ENCODE measurements around the gene FAM169A. TPM values are rescaled to one million over a fixed set of nuclear protein-coding genes. Genes with fewer than 3 reads are reported as not detected.

FAM169A gene
- total and polyA plus RNA-seq, 11 donors: 0.88 to 10.1 (median 4.1) TPM

- DNase-seq: no peak
- intact Hi-C loops (cut with DNase I): no loop called here
- H3K4me3 ChIP-seq: no peak overlapping the region
- no peaks in the 10 kb centered on the region for H3K9me3 ChIP-seq
- H3K27ac ChIP-seq: no peak overlapping the region
- H3K27me3 ChIP-seq: no peaks in the 10 kb centered on the region
- WGBS, 4 donors: 95 to 99% (median 96%) methylated on average over 4 of the region's 4 CpGs
- H3K4me1 ChIP-seq: no peaks in the 10 kb centered on the region
- H3K36me3 ChIP-seq: peaks cover 0 to 100% (median 95%) of the 10 kb centered on the region in 9 donors
- ATAC-seq: no peak
- TF ChIP-seq POLR2A (IDR thresholded peaks at IDR 0.05): no peak
- TF ChIP-seq CTCF (IDR thresholded peaks at IDR 0.05): no peak
These were observed 127.8 kb downstream of the FAM169A start for GRCh38 chr5:74738406-74738805.

GRCh38 chr5:74736759-74737158 is 129.4 kb downstream of the FAM169A start:
- ATAC-seq (no peak), DNase-seq (no peak)
- intact Hi-C loops (cut with DNase I): no loop called here
- H3K4me1 ChIP-seq: no peaks in the 10 kb centered on the region
- peaks cover 0 to 100% (median 94%) of the 10 kb centered on the region in 9 donors for H3K36me3 ChIP-seq
- TF ChIP-seq CTCF (IDR thresholded peaks at IDR 0.05) (no peak), POLR2A (IDR thresholded peaks at IDR 0.05) (no peak)
- H3K9me3 ChIP-seq: no peaks in the 10 kb centered on the region
- no peaks in the 10 kb centered on the region for H3K27me3 ChIP-seq
- H3K27ac ChIP-seq: no peak overlapping the region
- no peak overlapping the region for H3K4me3 ChIP-seq
- WGBS, 4 donors: 87 to 95% (median 93%) methylated on average over 6 of the region's 6 CpGs

Other genes with a start within 250 kb of the FAM169A start
- 10 to 100 TPM in 1 of 9 donors, 1 to 10 TPM in 8; 3.1 to 11.0 (median 5.5) TPM for gene ENC1, start 225.7 kb downstream of the FAM169A start, total RNA-seq
- 1 to 10 TPM; 1.4 to 3.1 TPM for gene ENC1, start 225.7 kb downstream of the FAM169A start, polyA plus RNA-seq
- gene HEXB, start 181.2 kb downstream of the FAM169A start, total RNA-seq: 100 to 1,000 TPM in 6 of 9 donors, 10 to 100 TPM in 3; 71.3 to 278 (median 116) TPM
- 10 to 100 TPM; 75.9 to 80.3 TPM for gene HEXB, start 181.2 kb downstream of the FAM169A start, polyA plus RNA-seq
- 10 to 100 TPM; 26.3 to 54.9 (median 46.1) TPM for gene GFM2, start 99.3 kb downstream of the FAM169A start, total RNA-seq
- 10 to 100 TPM; 29.1 to 39.9 TPM for gene GFM2, start 99.3 kb downstream of the FAM169A start, polyA plus RNA-seq
- 10 to 100 TPM; 33.2 to 77.0 (median 43.8) TPM for gene NSA2, start 99.1 kb downstream of the FAM169A start, total RNA-seq
- 100 to 1,000 TPM in 1 of 2 donors, 10 to 100 TPM in 1; 39.8 to 114 TPM for gene NSA2, start 99.1 kb downstream of the FAM169A start, polyA plus RNA-seq
- under 1 TPM; 0.07 to 0.60 (median 0.38) TPM for gene GCNT4, start 186.2 kb upstream of the FAM169A start, total RNA-seq
- under 1 TPM; 0.08 to 0.11 TPM for gene GCNT4, start 186.2 kb upstream of the FAM169A start, polyA plus RNA-seq